ENCODE results near the gene PDE4D. TPM values are rescaled to one million over a fixed set of nuclear protein-coding genes. Genes with fewer than 3 reads are reported as not detected.

The PDE4D gene
- total RNA-seq, 1 donor from 2014 or later = 14.2 TPM

- Histone ChIP-seq H3K9ac (ENCODE audit: low read length) (no peak overlapping the region), H3K4me3 (ENCODE audit: insufficient read depth, low read depth, low read length) (no peak overlapping the region), H2AFZ (ENCODE audit: low read depth, low read length) (no peak overlapping the region), H3K4me2 (ENCODE audit: low read length) (no peak overlapping the region), H3K27me3 (ENCODE audit: insufficient read depth, low read length) (no peaks in the 10 kb centered on the region), H3K36me3 (ENCODE audit: insufficient read depth, low read length) (no peaks in the 10 kb centered on the region), H3K9me3 (ENCODE audit: insufficient read depth, low read depth, low read length) (no peaks in the 10 kb centered on the region), H4K20me1 (ENCODE audit: insufficient read depth, low read length) (no peaks in the 10 kb centered on the region), H3K79me2 (ENCODE audit: insufficient read depth, low read length) (no peaks in the 10 kb centered on the region), H3K27ac (ENCODE audit: low read depth, low read length) (no peak overlapping the region), H3K4me1 (ENCODE audit: insufficient read depth, low read length) (peaks cover 10% of the 10 kb centered on the region)
- no peak overlapping the region for H3K4me3 Mint-ChIP-seq (ENCODE audit: unreplicated experiment)
- H3K36me3 Mint-ChIP-seq (ENCODE audit: low read depth, unreplicated experiment) = no peaks in the 10 kb centered on the region
- no peak overlapping the region for H3K27ac Mint-ChIP-seq (ENCODE audit: unreplicated experiment)
- no peaks in the 10 kb centered on the region for H3K9me3 Mint-ChIP-seq (ENCODE audit: unreplicated experiment)
- DNase-seq (ENCODE audit: low read depth) = no peak
- H3K4me1 Mint-ChIP-seq (ENCODE audit: low read depth, unreplicated experiment) = peaks cover 20% of the 10 kb centered on the region
- no peak for FAIRE-seq
- H3K27me3 Mint-ChIP-seq (ENCODE audit: low read depth, unreplicated experiment) = no peaks in the 10 kb centered on the region
- TF ChIP-seq EZH2 (IDR thresholded peaks at IDR 0.05; ENCODE audit: insufficient read depth, low read length) (no peak), CTCF (IDR thresholded peaks at IDR 0.05; ENCODE audit: insufficient read depth, low read depth, low read length) (no peak)
Observed at GRCh38 chr5:59783264-59783663, 110.3 kb downstream of the PDE4D start.

GRCh38 chr5:59782856-59783255, 110.7 kb downstream of the PDE4D start:
- Histone ChIP-seq H3K9me3 (ENCODE audit: insufficient read depth, low read depth, low read length) (no peaks in the 10 kb centered on the region), H3K27me3 (ENCODE audit: insufficient read depth, low read length) (no peaks in the 10 kb centered on the region), H2AFZ (ENCODE audit: low read depth, low read length) (no peak overlapping the region), H3K4me2 (ENCODE audit: low read length) (no peak overlapping the region), H3K4me1 (ENCODE audit: insufficient read depth, low read length) (peaks cover 10% of the 10 kb centered on the region), H3K4me3 (ENCODE audit: insufficient read depth, low read depth, low read length) (no peak overlapping the region), H3K9ac (ENCODE audit: low read length) (no peak overlapping the region), H3K79me2 (ENCODE audit: insufficient read depth, low read length) (no peaks in the 10 kb centered on the region), H3K27ac (ENCODE audit: low read depth, low read length) (no peak overlapping the region), H3K36me3 (ENCODE audit: insufficient read depth, low read length) (no peaks in the 10 kb centered on the region), H4K20me1 (ENCODE audit: insufficient read depth, low read length) (no peaks in the 10 kb centered on the region)
- Mint-ChIP-seq H3K9me3 (ENCODE audit: unreplicated experiment) (no peaks in the 10 kb centered on the region), H3K4me1 (ENCODE audit: low read depth, unreplicated experiment) (peaks cover 20% of the 10 kb centered on the region), H3K36me3 (ENCODE audit: low read depth, unreplicated experiment) (no peaks in the 10 kb centered on the region), H3K27me3 (ENCODE audit: low read depth, unreplicated experiment) (no peaks in the 10 kb centered on the region), H3K27ac (ENCODE audit: unreplicated experiment) (no peak overlapping the region), H3K4me3 (ENCODE audit: unreplicated experiment) (no peak overlapping the region)
- TF ChIP-seq CTCF (IDR thresholded peaks at IDR 0.05; ENCODE audit: insufficient read depth, low read depth, low read length) (no peak), EZH2 (IDR thresholded peaks at IDR 0.05; ENCODE audit: insufficient read depth, low read length) (no peak)
- FAIRE-seq (no peak), DNase-seq (ENCODE audit: low read depth) (no peak)

- no peak overlapping the region for H3K9ac ChIP-seq (ENCODE audit: low read length)
- H3K9me3 ChIP-seq (ENCODE audit: insufficient read depth, low read depth, low read length) = no peaks in the 10 kb centered on the region
- no peaks in the 10 kb centered on the region for H3K4me1 ChIP-seq (ENCODE audit: insufficient read depth, low read length)
- H3K4me2 ChIP-seq (ENCODE audit: low read length) = no peak overlapping the region
- FAIRE-seq (no peak), DNase-seq (ENCODE audit: low read depth) (no peak)
- no peaks in the 10 kb centered on the region for H3K27me3 Mint-ChIP-seq (ENCODE audit: low read depth, unreplicated experiment)
- no peaks in the 10 kb centered on the region for H3K36me3 ChIP-seq (ENCODE audit: insufficient read depth, low read length)
- no peaks in the 10 kb centered on the region for H4K20me1 ChIP-seq (ENCODE audit: insufficient read depth, low read length)
- H3K27me3 ChIP-seq (ENCODE audit: insufficient read depth, low read length) = no peaks in the 10 kb centered on the region
- no peaks in the 10 kb centered on the region for H3K79me2 ChIP-seq (ENCODE audit: insufficient read depth, low read length)
- no peaks in the 10 kb centered on the region for H3K9me3 Mint-ChIP-seq (ENCODE audit: unreplicated experiment)
- no peak overlapping the region for H3K4me3 ChIP-seq (ENCODE audit: insufficient read depth, low read depth, low read length)
- H3K4me1 Mint-ChIP-seq (ENCODE audit: low read depth, unreplicated experiment) = no peaks in the 10 kb centered on the region
- TF ChIP-seq CTCF (IDR thresholded peaks at IDR 0.05; ENCODE audit: insufficient read depth, low read depth, low read length) (no peak), EZH2 (IDR thresholded peaks at IDR 0.05; ENCODE audit: insufficient read depth, low read length) (no peak)
- H3K4me3 Mint-ChIP-seq (ENCODE audit: unreplicated experiment) = no peak overlapping the region
- H3K27ac Mint-ChIP-seq (ENCODE audit: unreplicated experiment) = no peak overlapping the region
- H3K36me3 Mint-ChIP-seq (ENCODE audit: low read depth, unreplicated experiment) = no peaks in the 10 kb centered on the region
- H3K27ac ChIP-seq (ENCODE audit: low read depth, low read length) = no peak overlapping the region
- no peak overlapping the region for H2AFZ ChIP-seq (ENCODE audit: low read depth, low read length)
Observed at GRCh38 chr5:59779453-59779852, 114.1 kb downstream of the PDE4D start.

Data from astrocyte (in vitro differentiated cells and primary cell).